IMR-90 (cell line): ENCODE measurements around the gene FBXL7. TPM values are rescaled to one million over a fixed set of nuclear protein-coding genes. Genes with fewer than 3 reads are reported as not detected.

Experiments
- ATAC-seq: fragments of 200-7000 bp; cut with Tn5 transposase; 2 replicates; pipeline ENCODE4 v1.9.1; 2020; ENCODE audit warnings: low read depth, mild to moderate bottlenecking, moderate library complexity
- BruUV-seq: library from RNA; stranded (reverse); fragments of 400-500 nt; replicated peaks from 2 replicates; lab custom pipeline; 2021; lab: Mats Ljungman, UMichigan
- CTCF ChIA-PET: fragments of 300-600 bp; formaldehyde crosslinking; extraction: SDS; loops from one replicate; lab custom pipeline; 2021; ENCODE audit warnings: antibody characterized with exemption; lab: Yijun Ruan, JAX
- POLR2A ChIA-PET: fragments of 300-600 bp; sonication (Branson Sonifier 250); formaldehyde crosslinking; loops from one replicate; lab custom pipeline; 2022; ENCODE audit warnings: antibody characterized with exemption; ENCODE audit not compliant: unreplicated experiment; lab: Charles Lee
- DNase-seq: peaks from one replicate; pipeline ENCODE4 v3.0.0; 2013
- H2AFZ ChIP-seq: replicated peaks from 2 replicates; pipeline ENCODE3; 2013; ENCODE audit warnings: low read length, mild to moderate bottlenecking; ENCODE audit not compliant: poor library complexity
- H2AK5ac ChIP-seq: 2 replicates; pipeline ENCODE4 v1.6.1; 2013; ENCODE audit warnings: low read depth, low read length, inconsistent platforms
- H2AK9ac ChIP-seq: replicated peaks from 2 replicates; pipeline ENCODE3; 2013; ENCODE audit warnings: mild to moderate bottlenecking, low read depth, low read length, moderate library complexity; ENCODE audit not compliant: poor library complexity
- H2BK120ac ChIP-seq: 2 replicates; pipeline ENCODE4 v1.6.1; 2013; ENCODE audit warnings: low read depth, low read length, inconsistent platforms
- H2BK15ac ChIP-seq: 3 replicates; pipeline ENCODE4 v1.6.1; 2013; ENCODE audit warnings: low read depth, low read length, inconsistent platforms
- H2BK20ac ChIP-seq: 2 replicates; pipeline ENCODE4 v1.6.1; 2013; ENCODE audit warnings: low read depth, mild to moderate bottlenecking, inconsistent platforms, low read length, moderate library complexity
- H2BK5ac ChIP-seq: 2 replicates; pipeline ENCODE4 v1.6.1; 2013; ENCODE audit warnings: mild to moderate bottlenecking, low read depth, low read length, inconsistent platforms; ENCODE audit not compliant: poor library complexity, severe bottlenecking
- H3K14ac ChIP-seq: replicated peaks from 2 replicates; pipeline ENCODE4 v1.6.1; 2013; ENCODE audit warnings: low read depth, low read length, inconsistent platforms
- H3K18ac ChIP-seq: 2 replicates; pipeline ENCODE4 v1.6.1; 2013; ENCODE audit warnings: low read depth, low read length, control low read depth
- H3K23ac ChIP-seq: 2 replicates; pipeline ENCODE4 v1.6.1; 2013; ENCODE audit warnings: low read depth, low read length, inconsistent platforms
- H3K27ac ChIP-seq: 2 replicates; pipeline ENCODE4 v1.5.1; 2013; ENCODE audit warnings: mild to moderate bottlenecking, control low read depth, low read length; ENCODE audit not compliant: insufficient read depth
- H3K27me3 ChIP-seq: 2 replicates; pipeline ENCODE4 v1.6.1; 2013; ENCODE audit warnings: low read length; ENCODE audit not compliant: control insufficient read depth, insufficient read depth
- H3K36me3 ChIP-seq: 2 replicates; pipeline ENCODE4 v1.6.1; 2013; ENCODE audit warnings: low read length, mixed read lengths; ENCODE audit not compliant: control insufficient read depth, insufficient read depth
- H3K4ac ChIP-seq: 2 replicates; pipeline ENCODE4 v1.6.1; 2013; ENCODE audit warnings: low read depth, low read length, inconsistent platforms
- H3K4me1 ChIP-seq: 2 replicates; pipeline ENCODE4 v1.6.1; 2013; ENCODE audit warnings: low read length, mixed read lengths; ENCODE audit not compliant: control insufficient read depth, insufficient read depth
- H3K4me2 ChIP-seq: 2 replicates; pipeline ENCODE4 v1.6.1; 2013; ENCODE audit warnings: low read depth, mild to moderate bottlenecking, control low read depth, low read length, moderate library complexity
- H3K4me3 ChIP-seq: 2 replicates; pipeline ENCODE4 v1.5.1; 2013; ENCODE audit warnings: low read depth, mild to moderate bottlenecking, control low read depth, low read length, moderate library complexity; ENCODE audit not compliant: insufficient read depth
- H3K56ac ChIP-seq: 2 replicates; pipeline ENCODE4 v1.6.1; 2013; ENCODE audit warnings: low read length, inconsistent platforms; ENCODE audit not compliant: insufficient read depth; ENCODE audit errors: extremely low read depth
- H3K79me1 ChIP-seq, 2 experiments: 2 replicates each; pipeline ENCODE4 v1.6.1; 2013; ENCODE audit warnings: low read length in 2 of 2, inconsistent platforms in 1 of 2, low read depth in 1 of 2
- H3K9ac ChIP-seq: 2 replicates; pipeline ENCODE4 v1.6.1; 2013; ENCODE audit warnings: low read depth, low read length, control low read depth
- H3K9me1 ChIP-seq: 2 replicates; pipeline ENCODE4 v1.6.1; 2013; ENCODE audit warnings: low read length, inconsistent platforms; ENCODE audit not compliant: insufficient read depth
- H3K9me3 ChIP-seq: 2 replicates; pipeline ENCODE4 v1.6.1; 2013; ENCODE audit warnings: low read length; ENCODE audit not compliant: control insufficient read depth, insufficient read depth
- H4K20me1 ChIP-seq: 2 replicates; pipeline ENCODE4 v1.6.1; 2013; ENCODE audit warnings: low read length, inconsistent platforms; ENCODE audit not compliant: insufficient read depth
- H4K5ac ChIP-seq: 2 replicates; pipeline ENCODE4 v1.6.1; 2013; ENCODE audit warnings: mild to moderate bottlenecking, low read depth, low read length, control low read depth
- H4K8ac ChIP-seq, 2 experiments: 2 replicates each; pipeline ENCODE4 v1.6.1; 2013; ENCODE audit warnings: low read depth in 2 of 2, low read length in 2 of 2, control low read depth in 1 of 2, inconsistent platforms in 1 of 2
- H4K91ac ChIP-seq: 2 replicates; pipeline ENCODE4 v1.6.1; 2013; ENCODE audit warnings: low read depth, low read length, inconsistent platforms; ENCODE audit not compliant: insufficient read depth
- BHLHE40 ChIP-seq: fragments of 150-350 bp; IDR thresholded peaks from 2 replicates; pipeline ENCODE4 v1.6.1; 2016; ENCODE audit warnings: mild to moderate bottlenecking, low read depth, low read length
- FOS ChIP-seq: fragments of 150-350 bp; IDR thresholded peaks from 2 replicates; pipeline ENCODE4 v1.6.1; 2016; ENCODE audit warnings: low read depth, low read length
- MAZ ChIP-seq: IDR thresholded peaks from 2 replicates; pipeline ENCODE4 v1.6.1; 2012; ENCODE audit warnings: low read depth, mild to moderate bottlenecking, low read length, improper control_type of control experiment, moderate library complexity, borderline replicate concordance
- NFE2L2 ChIP-seq: fragments of 150-350 bp; IDR thresholded peaks from 2 replicates; pipeline ENCODE4 v1.6.1; 2016; ENCODE audit warnings: low read depth, mild to moderate bottlenecking, low read length
- POLR2A ChIP-seq: IDR thresholded peaks from 2 replicates; pipeline ENCODE4 v1.6.1; 2012; ENCODE audit warnings: mild to moderate bottlenecking, low read depth, low read length
- USF2 ChIP-seq: fragments of 150-350 bp; IDR thresholded peaks from 2 replicates; pipeline ENCODE4 v1.6.1; 2017; ENCODE audit warnings: mild to moderate bottlenecking, antibody characterized with exemption, low read length, low read depth
- whole genome bisulfite sequencing, 2 experiments: methylation state at CpG; one replicate each; pipeline versions ENCODE4 v1.1.5 to v1.1.7; 2013; ENCODE audit warnings: missing lambda C conversion rate in 2 of 2; ENCODE audit not compliant: insufficient read length in 1 of 2; ENCODE audit errors: extremely low coverage in 2 of 2; 5-methylcytosine and 5-hydroxymethylcytosine counted together
- dilution Hi-C: fragments of 300-500 bp; cut with HindIII; formaldehyde crosslinking; loops from one replicate; pipeline ENCODE4 v1.14.3; 2018; ENCODE audit warnings: low sequenced_read_pairs; ENCODE audit not compliant: unreplicated experiment
- in situ Hi-C: fragments of 300-500 bp; cut with MboI; formaldehyde crosslinking; loops from 3 replicates; pipeline ENCODE4 v1.14.3; 2019; ENCODE audit warnings: low sequenced_read_pairs, inconsistent platforms, mixed read lengths
- intact Hi-C: fragments of 100-400 bp; cut with micrococcal nuclease; formaldehyde crosslinking; loops from 2 replicates; pipeline ENCODE4 v1.10.0; 2022
- polyA plus RNA-seq, 3 experiments: library from polyadenylated mRNA; depleted of rRNA; stranded (reverse); fragments of >200 nt; gene quantifications; 2 replicates each; pipeline ENCODE4 v1.2.3, GENCODE V29; 2012; ENCODE audit warnings: low replicate concordance in 1 of 3
- total RNA-seq: library from RNA; depleted of rRNA; stranded (reverse); fragments of >200 nt; gene quantifications from 2 replicates; pipeline ENCODE4 v1.2.3, GENCODE V29; 2012

The FBXL7 gene
- total and polyA plus RNA-seq, 2 of the 4 experiments (the other 2 are of a cell fraction): 4.1 to 10.2 TPM

DNA sequence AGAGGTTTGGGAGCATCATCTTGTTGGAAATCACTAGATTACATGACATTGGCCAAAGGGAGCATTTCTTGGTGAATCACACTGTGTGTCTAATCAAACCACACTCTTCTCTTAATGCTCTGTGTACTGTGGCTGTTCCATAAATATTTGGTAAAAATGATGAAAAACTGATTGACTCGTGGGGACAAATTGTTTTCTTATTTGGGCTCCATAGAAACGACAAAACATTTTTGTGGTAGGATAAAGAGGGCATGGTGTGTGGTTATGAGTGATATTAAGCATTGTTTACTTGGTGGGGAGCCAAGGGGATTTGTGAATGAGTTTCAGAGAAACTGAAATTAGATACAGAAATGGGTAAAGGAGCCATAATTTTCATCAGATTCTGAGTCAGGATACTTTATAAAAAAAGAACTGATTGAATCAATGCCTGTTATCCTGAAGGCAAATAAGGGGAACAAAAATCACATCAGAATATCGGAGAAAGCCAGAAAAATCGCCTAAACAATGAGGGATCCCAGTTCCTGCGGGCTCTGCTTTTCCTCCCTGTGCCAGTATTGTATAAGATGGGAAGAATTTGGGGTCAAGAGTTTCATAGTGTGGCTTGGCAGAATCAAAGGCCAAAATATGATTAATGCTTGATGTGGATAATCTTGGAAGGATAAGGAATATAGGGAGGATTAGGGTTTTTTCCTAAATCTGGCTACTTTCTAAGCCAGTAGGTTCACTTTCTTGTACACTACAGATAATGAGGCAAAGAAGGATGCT, 33.3 kb downstream of the FBXL7 start:
- no peak overlapping the region for H2AK5ac ChIP-seq
- H4K8ac ChIP-seq: no peak overlapping the region
- H3K4me2 ChIP-seq: no peak overlapping the region; the same call in none of the 2 replicates
- H2AK9ac ChIP-seq: no peak overlapping the region
- H3K9me1 ChIP-seq: peaks cover 4% of the 10 kb centered on the region; the same call in 1 of the 2 replicates
- H2BK15ac ChIP-seq: no peak overlapping the region
- H3K4me3 ChIP-seq: no peak overlapping the region
- H3K27me3 ChIP-seq: no peaks in the 10 kb centered on the region
- H3K14ac ChIP-seq: no peak overlapping the region
- no peak for TF ChIP-seq NFE2L2
- TF ChIP-seq USF2: no peak
- TF ChIP-seq FOS: no peak
- TF ChIP-seq POLR2A: no peak
- no peak for TF ChIP-seq MAZ
- no peak for TF ChIP-seq BHLHE40
- no peaks in the 10 kb centered on the region for H3K36me3 ChIP-seq
- peak; percentile 74 for ATAC-seq
- H3K18ac ChIP-seq: no peak overlapping the region
- H3K9me3 ChIP-seq: no peaks in the 10 kb centered on the region
- WGBS, 2 experiments: 30% methylated on average over 2 of the region's 5 CpGs; no CpG with 5 or more reads in 1 of the 2 experiments
- peaks cover 16 to 36% of the 10 kb centered on the region in 2 experiments; a peak in 3 of 4 replicates for H3K79me1 ChIP-seq
- no peak overlapping the region for H3K56ac ChIP-seq
- in situ Hi-C loops: no loop called here
- H3K4ac ChIP-seq: no peak overlapping the region
- H3K27ac ChIP-seq: no peak overlapping the region
- no peak overlapping the region for H2BK120ac ChIP-seq
- peak; percentile 55 for DNase-seq
- H4K20me1 ChIP-seq: peaks cover 11% of the 10 kb centered on the region; the same call in 1 of the 2 replicates
- dilution Hi-C loops: no loop called here
- no peak overlapping the region for H2AFZ ChIP-seq
- no peak overlapping the region for H4K5ac ChIP-seq
- POLR2A ChIA-PET: no interaction called here
- H4K91ac ChIP-seq: no peak overlapping the region
- no TSS peak for BruUV-seq
- peaks cover 8% of the 10 kb centered on the region for H3K4me1 ChIP-seq
- no peak overlapping the region for H3K9ac ChIP-seq
- intact Hi-C loops: no loop called here
- CTCF ChIA-PET: no interaction called here
- H3K23ac ChIP-seq: no peak overlapping the region
- H2BK5ac ChIP-seq: no peak overlapping the region
- no peak overlapping the region for H2BK20ac ChIP-seq
